Measurements from ENCODE around the gene DALRD3. TPM values are rescaled to one million over a fixed set of nuclear protein-coding genes. Genes with fewer than 3 reads are reported as not detected.

DALRD3 gene
- total and polyA plus RNA-seq, 2 of the 8 experiments (the other 6 are each of a cell fraction or from before 2014, with no cell fraction given): 30.4 to 86.5 TPM

- FAIRE-seq (no peak), DNase-seq (ENCODE audit: low read depth in 1 of 2, low spot score in 2 of 2) (peak; percentile 82 to 98)
- POLR2A ChIA-PET (ENCODE audit: partially characterized antibody): interaction anchor here (0.7 to 38.8 kb wide), 20 partner anchors 9 to 390 kb away, joined by 3 to 1518 read pairs (median 6); partner anchors contain the start of genes DALRD3, IMPDH2, IP6K2 and KLHDC8B
- H2BK120ac ChIP-seq (replicated peaks; ENCODE audit: low read depth, low read length): no peak within 1 kb of the TSS
- H3K9me3 ChIP-seq (ENCODE audit: insufficient read depth in 2 of 2, low read depth in 1 of 2, low read length in 1 of 2): no peaks in the 10 kb centered on the region
- H4K5ac ChIP-seq (ENCODE audit: insufficient read length, low read depth, low read length): peak within 1 kb of the TSS; percentile 90
- H2BK12ac ChIP-seq (ENCODE audit: low read depth, low read length): 0 out of 2 replicates have a peak within 1 kb of the TSS, but pooled peaks have one; percentile 75
- H3K23me2 ChIP-seq (ENCODE audit: low read depth, low read length): peaks cover 32% of the 10 kb centered on the region
- peaks cover 32 to 41% (median 35%) of the 10 kb centered on the region in 4 experiments for H3K36me3 ChIP-seq (ENCODE audit: control insufficient read depth in 2 of 4, insufficient read depth in 4 of 4, low read length in 3 of 4)
- peak within 1 kb of the TSS; percentile 96 to 98 for H3K4me2 ChIP-seq (ENCODE audit: insufficient read depth in 1 of 2, low read depth in 2 of 2, low read length in 2 of 2)
- peak within 1 kb of the TSS; percentile 99 for H4K8ac ChIP-seq (ENCODE audit: extremely low read depth, insufficient read depth, low read length)
- H3K27me3 ChIP-seq (replicated peaks in 1 of 4; ENCODE audit: control insufficient read depth in 3 of 4, extremely low read depth in 1 of 4, insufficient read depth in 3 of 4, low read length in 3 of 4): no peaks in the 10 kb centered on the region; a peak in 1 of 7 replicates
- H3K79me2 ChIP-seq (ENCODE audit: control insufficient read depth in 1 of 2, insufficient read depth in 2 of 2, low read length in 2 of 2): peaks cover 0 to 16% of the 10 kb centered on the region in 2 experiments; a peak in 1 of 4 replicates
- WGBS, 2 experiments (ENCODE audit: extremely low coverage in 1 of 2, insufficient coverage in 1 of 2, insufficient read length in 1 of 2, insufficient replicate concordance in 2 of 2, low coverage in 1 of 2, low lambda C conversion rate in 2 of 2, missing lambda C conversion rate in 1 of 2): 3% methylated on average over 65 of the region's 83 CpGs; no CpG with 5 or more reads in 1 of the 2 experiments
- H3K4me1 ChIP-seq (replicated peaks in 1 of 4; ENCODE audit: control insufficient read depth in 3 of 4, insufficient read depth in 4 of 4, low read length in 3 of 4): peaks cover 0 to 21% (median 13%) of the 10 kb centered on the region in 4 experiments; a peak in 6 of 7 replicates
- peak within 1 kb of the TSS; percentile 62 for H3K4ac ChIP-seq (replicated peaks; ENCODE audit: insufficient read length, low read depth, low read length)
- peak within 1 kb of the TSS; percentile 91 for H3K27ac ChIP-seq (ENCODE audit: low read depth, low read length)
- H2BK15ac ChIP-seq (ENCODE audit: low read length): no peak within 1 kb of the TSS
- H4K20me1 ChIP-seq (replicated peaks in 1 of 2; ENCODE audit: control insufficient read depth in 1 of 2, insufficient read depth in 2 of 2, low read length in 2 of 2): peaks cover 11 to 15% of the 10 kb centered on the region in 2 experiments
- H3K79me1 ChIP-seq (ENCODE audit: low read depth, low read length): peaks cover 5% of the 10 kb centered on the region
- peak within 1 kb of the TSS; percentile 88 for H3K56ac ChIP-seq (replicated peaks; ENCODE audit: insufficient read length, low read depth, low read length)
- peak within 1 kb of the TSS; percentile 29 for H4K91ac ChIP-seq (replicated peaks; ENCODE audit: insufficient read length, low read length)
- no peak within 1 kb of the TSS for H3K14ac ChIP-seq (ENCODE audit: insufficient read length)
- H3K18ac ChIP-seq (ENCODE audit: extremely low read depth, low read length): peak within 1 kb of the TSS; percentile 90
- CTCF ChIA-PET (ENCODE audit: partially characterized antibody): interaction anchor here (0.6 to 24.3 kb wide), 18 partner anchors 9 to 357 kb away, joined by 3 to 467 read pairs (median 4); partner anchors contain the start of genes P4HTM, QRICH1, USP19 and WDR6
- peak within 1 kb of the TSS; percentile 11; the same call in 1 of the 2 replicates for H2AK5ac ChIP-seq (ENCODE audit: low read depth, low read length)
- H2BK20ac ChIP-seq (ENCODE audit: low read length): no peak within 1 kb of the TSS
- peak within 1 kb of the TSS; percentile 84 to 97 (median 95) for H3K4me3 ChIP-seq (ENCODE audit: extremely low read depth in 1 of 4, insufficient read depth in 2 of 4, low read depth in 3 of 4, low read length in 4 of 4)
- H3K9ac ChIP-seq (replicated peaks in 1 of 4; ENCODE audit: extremely low read depth in 1 of 4, low read depth in 3 of 4, low read length in 3 of 4): peak within 1 kb of the TSS; percentile 94 to 96 (median 96)
- no peak within 1 kb of the TSS; the same call in 1 of the 2 replicates for H2AFZ ChIP-seq (ENCODE audit: low read length)
- H2BK5ac ChIP-seq (ENCODE audit: low read depth, low read length): peak within 1 kb of the TSS; percentile 98
- H3K23ac ChIP-seq (ENCODE audit: insufficient read length): no peak within 1 kb of the TSS
- TF ChIP-seq SP1 (IDR thresholded peaks at IDR 0.05; ENCODE audit: low read depth, low read length) (0 out of 2 replicates have a peak, but pooled peaks have one; percentile 57), USF2 (IDR thresholded peaks at IDR 0.05; ENCODE audit: low read length) (no peak; the same call in 1 of the 2 replicates), TAF1 (IDR thresholded peaks at IDR 0.05; ENCODE audit: low read depth, low read length) (peak; percentile 92), SAP30 (IDR thresholded peaks at IDR 0.05; ENCODE audit: insufficient read depth, insufficient replicate concordance, low read length) (no peak), BCL11A (IDR thresholded peaks at IDR 0.05; ENCODE audit: low read depth in 2 of 2, low read length in 2 of 2) (no peak), JUND (IDR thresholded peaks at IDR 0.05; ENCODE audit: low read length) (peak; percentile 55; the same call in 1 of the 2 replicates), ASH2L (IDR thresholded peaks at IDR 0.05; ENCODE audit: low read length) (peak; percentile 52), JUN (IDR thresholded peaks at IDR 0.05; ENCODE audit: low read depth, low read length) (no peak), NRF1 (IDR thresholded peaks at IDR 0.05; ENCODE audit: low read depth, low read length) (no peak), CBX8 (IDR thresholded peaks at IDR 0.05; ENCODE audit: borderline replicate concordance, low read depth, low read length) (no peak)
Observed at GRCh38 chr3:49021813-49022687, 3.7 kb upstream of the DALRD3 start, which contains the start of gene NDUFAF3. TSS of gene NDUFAF3 (plus strand) at chr3:49022121. CDS start at chr3:49022145, 24 bp downstream.
